ENCODE results near the gene TMOD3.
A peak's percentile ranks its signal among the peaks of the same experiment; 100 is the strongest.

Gene TMOD3

DNA sequence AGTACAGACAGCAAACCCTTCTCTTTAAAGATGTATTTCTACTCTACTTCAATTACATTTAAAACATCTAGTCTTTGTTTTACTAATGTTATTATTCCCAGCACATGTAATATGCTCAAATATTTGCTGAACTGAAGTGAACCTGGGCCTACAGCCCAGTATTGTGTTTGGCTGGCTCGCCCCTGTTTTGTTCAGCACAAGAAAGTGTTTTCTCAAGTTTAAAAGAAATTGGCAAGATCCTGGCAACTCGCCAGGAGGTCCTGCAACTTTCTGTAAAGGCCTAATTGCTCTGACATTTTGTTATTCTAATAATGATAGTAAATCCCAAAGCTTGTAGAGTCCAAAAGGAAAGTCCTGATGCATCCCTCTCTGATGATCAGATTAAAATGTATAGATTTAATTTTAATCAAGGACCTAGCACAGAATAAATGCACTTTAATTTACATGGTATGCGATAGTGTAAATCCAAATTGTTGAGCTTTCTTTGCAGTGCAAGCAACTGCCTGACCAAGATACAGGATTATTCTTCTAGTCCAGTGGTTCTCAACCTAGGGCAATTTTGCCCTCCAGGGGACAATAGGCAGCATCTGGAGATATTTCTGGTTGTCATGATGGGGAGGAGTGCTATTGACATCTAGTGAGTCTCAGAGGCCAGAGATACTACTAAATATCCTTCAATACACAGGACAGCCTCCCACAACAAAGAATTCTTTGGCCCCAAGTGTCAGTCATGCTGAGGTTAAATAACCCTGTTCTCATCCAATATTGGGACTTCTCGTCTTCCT lies 35.7 kb upstream of the TMOD3 start:
- TF ChIP-seq, protein P1, sequence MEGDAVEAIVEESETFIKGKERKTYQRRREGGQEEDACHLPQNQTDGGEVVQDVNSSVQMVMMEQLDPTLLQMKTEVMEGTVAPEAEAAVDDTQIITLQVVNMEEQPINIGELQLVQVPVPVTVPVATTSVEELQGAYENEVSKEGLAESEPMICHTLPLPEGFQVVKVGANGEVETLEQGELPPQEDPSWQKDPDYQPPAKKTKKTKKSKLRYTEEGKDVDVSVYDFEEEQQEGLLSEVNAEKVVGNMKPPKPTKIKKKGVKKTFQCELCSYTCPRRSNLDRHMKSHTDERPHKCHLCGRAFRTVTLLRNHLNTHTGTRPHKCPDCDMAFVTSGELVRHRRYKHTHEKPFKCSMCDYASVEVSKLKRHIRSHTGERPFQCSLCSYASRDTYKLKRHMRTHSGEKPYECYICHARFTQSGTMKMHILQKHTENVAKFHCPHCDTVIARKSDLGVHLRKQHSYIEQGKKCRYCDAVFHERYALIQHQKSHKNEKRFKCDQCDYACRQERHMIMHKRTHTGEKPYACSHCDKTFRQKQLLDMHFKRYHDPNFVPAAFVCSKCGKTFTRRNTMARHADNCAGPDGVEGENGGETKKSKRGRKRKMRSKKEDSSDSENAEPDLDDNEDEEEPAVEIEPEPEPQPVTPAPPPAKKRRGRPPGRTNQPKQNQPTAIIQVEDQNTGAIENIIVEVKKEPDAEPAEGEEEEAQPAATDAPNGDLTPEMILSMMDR (conservative IDR thresholded peaks at IDR 0.05; ENCODE audit: low read depth, low read length), result no peak
- no peak overlapping the region for H3K4me3 ChIP-seq (ENCODE audit: low read depth, low read length)
- peak; percentile 76 for DNase-seq (ENCODE audit: low read depth)

DNA sequence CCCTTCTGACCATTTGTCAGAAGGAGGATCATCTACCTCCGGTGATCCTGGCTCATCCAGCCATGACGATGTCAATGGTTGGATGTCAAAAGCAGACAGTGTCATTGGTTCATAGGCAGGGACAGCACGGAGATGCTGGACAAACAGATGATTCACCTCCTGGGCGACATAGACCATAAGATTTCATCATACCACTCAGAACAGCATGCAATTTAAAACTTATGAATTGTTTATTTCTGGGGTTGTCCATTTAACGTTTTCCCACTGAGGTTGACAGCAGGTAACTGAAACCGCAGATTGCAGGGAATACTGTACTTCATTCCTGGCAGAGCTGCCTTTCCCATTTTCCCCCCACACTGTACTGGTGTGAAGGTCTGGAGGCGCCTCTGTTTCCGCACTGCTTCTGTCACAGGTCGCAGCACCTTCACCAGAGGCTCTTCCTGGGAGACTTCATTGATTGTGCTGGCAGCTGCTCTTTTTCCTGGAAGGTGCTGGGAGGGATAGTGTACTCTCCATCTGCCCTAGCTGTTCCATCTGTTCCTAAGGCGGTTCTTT lies 32.5 kb upstream of the TMOD3 start:
- no peak overlapping the region for H3K4me3 ChIP-seq (ENCODE audit: low read depth, low read length)
- peak; percentile 45 for DNase-seq (ENCODE audit: low read depth)
- TF ChIP-seq, protein P1 (conservative IDR thresholded peaks at IDR 0.05; ENCODE audit: low read depth, low read length), result no peak

DNA sequence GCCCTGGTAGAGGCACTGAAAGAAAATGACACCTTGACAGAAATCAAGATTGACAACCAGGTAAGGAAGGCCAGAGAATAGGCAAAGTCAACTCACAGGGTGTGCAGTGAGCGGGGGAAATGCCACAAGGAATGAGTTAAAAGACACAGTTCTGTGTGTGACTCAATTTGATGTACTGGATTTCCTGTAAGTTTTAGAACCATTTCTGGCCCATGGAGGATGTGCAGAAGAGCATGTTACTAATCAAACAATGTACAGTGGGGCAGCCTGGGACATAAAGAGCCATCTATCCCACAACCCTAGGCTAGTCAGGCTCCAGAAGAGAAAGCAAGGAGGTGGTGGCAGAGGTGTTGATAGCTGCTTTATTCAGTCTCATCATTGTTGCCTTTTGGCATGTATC lies 31.2 kb upstream of the TMOD3 start:
- H3K4me3 ChIP-seq (ENCODE audit: low read depth, low read length), result no peak overlapping the region
- no peak for DNase-seq (ENCODE audit: low read depth)
- TF ChIP-seq, protein P1 (conservative IDR thresholded peaks at IDR 0.05; ENCODE audit: low read depth, low read length), result no peak

DNA sequence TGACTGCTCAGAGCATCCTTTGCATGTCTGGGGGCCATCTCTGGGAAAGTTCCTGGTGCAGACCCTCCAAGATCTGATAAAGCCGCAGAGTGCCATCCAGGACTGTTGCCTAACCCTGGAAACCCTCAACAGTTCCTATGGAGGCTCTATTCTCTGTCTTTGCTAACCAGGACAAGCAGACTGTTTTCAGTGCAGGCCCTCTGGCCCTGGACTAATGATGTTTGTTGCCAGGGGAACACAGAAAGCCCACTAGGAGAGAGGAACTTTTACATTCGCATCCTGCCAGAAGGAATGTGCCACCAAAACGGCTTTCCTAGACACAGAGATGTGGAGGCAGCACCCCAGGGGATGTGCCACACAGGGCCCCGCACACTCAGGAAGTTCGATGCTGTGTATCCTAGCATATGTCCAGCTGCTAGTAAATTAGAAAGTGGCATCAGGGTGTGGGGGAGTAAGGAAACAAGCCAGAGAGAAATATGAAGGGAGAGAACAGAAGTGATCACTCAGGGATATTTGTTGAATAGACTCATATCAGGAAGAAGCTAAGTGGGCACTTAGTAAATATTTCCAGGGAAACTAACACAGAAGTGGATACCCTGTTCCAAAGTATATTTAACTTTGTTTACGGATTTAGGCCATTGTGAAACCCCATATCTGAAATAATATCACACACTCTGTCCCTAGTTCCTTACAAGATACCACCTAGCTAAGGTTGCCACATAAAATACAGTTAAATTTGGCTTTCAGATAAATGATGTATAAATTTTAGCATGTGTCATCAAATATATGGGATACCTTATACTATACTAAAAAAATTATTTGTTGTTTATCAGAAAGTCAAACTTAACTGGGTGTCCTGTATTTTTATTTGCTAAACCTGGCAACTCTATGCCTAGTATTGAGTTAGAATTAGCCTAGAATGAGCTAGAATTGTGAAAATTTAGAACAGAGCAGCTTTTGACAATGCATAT lies 29.9 kb upstream of the TMOD3 start:
- no peak for DNase-seq (ENCODE audit: low read depth)
- TF ChIP-seq, protein P1 (conservative IDR thresholded peaks at IDR 0.05; ENCODE audit: low read depth, low read length), result no peak
- H3K4me3 ChIP-seq (ENCODE audit: low read depth, low read length), result no peak overlapping the region

DNA sequence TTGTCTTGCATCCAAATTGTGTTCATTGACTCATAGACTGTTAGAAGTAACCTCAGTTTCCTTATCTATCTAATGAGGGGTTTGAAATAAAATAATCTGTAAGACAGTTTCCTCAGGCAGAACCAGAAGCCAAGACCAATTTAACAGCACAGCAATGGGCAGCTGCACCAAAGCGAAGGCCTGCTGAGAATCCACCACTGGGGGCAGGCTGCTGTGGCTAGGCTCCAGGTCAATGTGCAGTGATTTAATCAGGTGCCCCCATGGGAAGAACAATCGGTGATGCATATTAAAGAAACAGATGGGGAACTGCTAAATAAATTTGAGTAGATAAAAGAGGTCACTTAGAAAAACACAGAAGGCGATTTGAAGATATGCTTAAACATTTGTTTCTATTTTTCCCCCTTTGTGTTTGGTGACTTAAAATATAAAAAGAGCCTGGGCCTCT lies 28.0 kb upstream of the TMOD3 start:
- TF ChIP-seq, protein P1 (conservative IDR thresholded peaks at IDR 0.05; ENCODE audit: low read depth, low read length), result peak; percentile 88
- no peak overlapping the region for H3K4me3 ChIP-seq (ENCODE audit: low read depth, low read length)
- peak; percentile 65 for DNase-seq (ENCODE audit: low read depth)

DNA sequence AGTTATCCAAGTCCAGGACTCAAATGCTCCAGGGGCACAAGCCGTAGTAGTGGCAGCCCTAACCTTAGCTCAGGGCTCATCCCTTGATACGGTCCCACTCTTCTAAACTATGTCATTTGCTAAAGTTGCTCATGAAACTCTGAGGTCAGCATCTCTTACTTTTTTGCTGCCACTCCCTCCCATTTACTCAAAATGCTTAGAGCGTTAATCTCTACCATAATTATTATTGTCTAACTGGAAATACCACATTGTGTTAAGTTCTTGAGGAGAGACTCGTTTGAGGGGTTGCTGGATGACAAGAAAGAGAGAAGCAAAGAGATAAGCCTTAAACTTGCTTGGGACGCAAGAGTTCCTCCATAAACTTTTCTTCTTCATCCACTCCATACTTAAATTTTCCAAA lies 26.9 kb upstream of the TMOD3 start:
- TF ChIP-seq, protein P1 (conservative IDR thresholded peaks at IDR 0.05; ENCODE audit: low read depth, low read length), result no peak
- no peak overlapping the region for H3K4me3 ChIP-seq (ENCODE audit: low read depth, low read length)

More for the DNA sequence above, 26.9 kb upstream of the TMOD3 start:
- no peak for DNase-seq (ENCODE audit: low read depth)

Measured in choroid plexus epithelial cell (primary cell).